ENCODE results near the gene VAT1L.

DNA sequence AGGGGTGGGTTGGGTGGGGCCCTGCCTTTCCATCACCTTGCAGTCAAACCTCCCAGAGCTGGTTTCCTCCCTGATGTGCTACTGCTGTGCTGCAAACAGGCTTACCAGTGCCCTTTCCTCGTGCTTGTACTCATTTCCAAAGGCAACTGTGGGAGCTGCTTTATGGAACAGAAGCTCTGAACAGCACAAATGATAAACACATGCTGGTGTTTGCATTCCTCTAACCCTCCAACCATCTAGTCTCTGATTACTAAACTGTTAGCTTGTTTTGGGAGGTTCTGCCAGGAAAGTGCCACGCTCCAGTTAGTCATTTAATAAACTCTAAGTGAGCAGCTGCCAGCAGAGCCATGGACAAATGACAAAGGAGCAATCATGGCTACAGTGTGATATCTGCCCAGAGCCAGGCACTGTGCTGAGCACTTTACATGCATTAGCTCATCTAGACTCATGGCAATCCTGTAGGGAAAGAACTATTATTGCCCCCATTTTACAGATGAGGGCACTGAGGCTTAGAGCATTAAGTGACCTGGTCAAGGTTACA is 110.4 kb downstream of the VAT1L start:
- TF ChIP-seq CTCF (IDR thresholded peaks at IDR 0.05; ENCODE audit: extremely low read depth in 1 of 2, insufficient read depth in 1 of 2, low read depth in 1 of 2, low read length in 2 of 2) (no peak), EZH2 (IDR thresholded peaks at IDR 0.05; ENCODE audit: borderline replicate concordance, low read depth, low read length, severe bottlenecking) (no peak), JUN (IDR thresholded peaks at IDR 0.05; ENCODE audit: borderline replicate concordance, insufficient read depth, insufficient read length, low read depth) (no peak), POLR2A (IDR thresholded peaks at IDR 0.05; ENCODE audit: low read depth, low read length) (no peak), POLR2AphosphoS5 (IDR thresholded peaks at IDR 0.05; ENCODE audit: insufficient read depth, low read depth, low read length) (no peak), GATA2 (IDR thresholded peaks at IDR 0.05; ENCODE audit: insufficient read depth, insufficient read length, low read depth, low read length) (no peak), FOS (IDR thresholded peaks at IDR 0.05; ENCODE audit: borderline replicate concordance, insufficient read depth, low read length) (no peak), MYC (IDR thresholded peaks at IDR 0.05; ENCODE audit: low read depth, low read length) (no peak)
- TF ChIP-seq, protein P1, sequence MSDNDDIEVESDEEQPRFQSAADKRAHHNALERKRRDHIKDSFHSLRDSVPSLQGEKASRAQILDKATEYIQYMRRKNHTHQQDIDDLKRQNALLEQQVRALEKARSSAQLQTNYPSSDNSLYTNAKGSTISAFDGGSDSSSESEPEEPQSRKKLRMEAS (IDR thresholded peaks at IDR 0.05; ENCODE audit: insufficient read depth, insufficient read length) = no peak
